ENCODE data around the gene WDR81. TPM values are rescaled to one million over a fixed set of nuclear protein-coding genes. Genes with fewer than 3 reads are reported as not detected.

WDR81 gene
- total and polyA plus RNA-seq, 11 donors = 7.2 to 29.0 (median 9.3) TPM

GRCh38 chr17:1750628-1751027 lies 26.1 kb downstream of the WDR81 start:
- Histone ChIP-seq H3K9me3 (no peaks in the 10 kb centered on the region), H3K36me3 (no peaks in the 10 kb centered on the region), H3K27ac (no peak overlapping the region), H3K4me1 (peaks cover 0 to 22% (median 0%) of the 10 kb centered on the region in 12 donors), H3K27me3 (no peaks in the 10 kb centered on the region), H3K4me3 (no peak overlapping the region)
- ATAC-seq (no peak), DNase-seq (no peak)
- intact Hi-C loops (cut with DNase I) = no loop called here
- WGBS, 4 donors = 78 to 85% (median 79%) methylated on average over 9 of the region's 9 CpGs
- TF ChIP-seq POLR2A (IDR thresholded peaks at IDR 0.05) (no peak), CTCF (IDR thresholded peaks at IDR 0.05) (no peak)

DNA sequence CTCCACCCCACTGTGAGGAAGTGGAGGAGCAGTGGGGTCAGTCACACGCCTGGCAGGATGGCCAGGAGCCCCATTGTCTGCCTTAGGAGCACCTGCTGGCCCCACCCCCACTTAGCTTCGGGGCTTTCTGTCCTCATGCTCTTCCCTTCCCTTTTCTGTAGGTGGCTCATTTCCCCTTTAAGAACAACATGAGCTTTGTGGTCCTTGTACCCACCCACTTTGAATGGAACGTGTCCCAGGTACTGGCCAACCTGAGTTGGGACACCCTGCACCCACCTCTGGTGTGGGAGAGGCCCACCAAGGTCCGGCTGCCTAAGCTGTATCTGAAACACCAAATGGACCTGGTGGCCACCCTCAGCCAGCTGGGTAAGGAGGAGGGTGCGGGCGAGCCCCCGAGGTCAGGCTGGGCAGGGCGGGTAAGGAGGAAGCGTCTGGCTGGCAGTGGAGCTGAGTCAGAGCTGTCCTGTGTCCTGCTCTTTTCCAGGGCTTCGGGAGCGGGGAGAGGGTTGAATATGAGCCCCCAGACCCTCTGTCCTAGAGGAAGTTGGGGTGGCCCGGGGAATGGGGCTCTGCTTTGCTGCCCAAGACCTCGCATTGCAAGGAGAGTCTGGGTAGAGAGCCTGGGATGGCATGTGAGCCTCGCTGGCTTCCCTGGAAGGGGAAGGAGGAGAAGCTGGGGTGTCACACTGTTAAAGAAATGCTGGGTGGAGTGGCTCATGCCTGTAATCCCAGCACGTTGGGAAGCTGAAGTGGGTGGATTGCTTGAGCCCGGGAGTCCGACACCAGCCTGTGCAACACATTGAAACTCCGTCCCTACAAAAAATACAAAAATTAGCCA lies 28.1 kb downstream of the WDR81 start:
- no peak for TF ChIP-seq CTCF (IDR thresholded peaks at IDR 0.05)
- H3K27me3 ChIP-seq = no peaks in the 10 kb centered on the region
- no peaks in the 10 kb centered on the region for H3K9me3 ChIP-seq
- peak overlapping the region in 4 of 12 donors; percentile 5 to 87 (median 19) for H3K27ac ChIP-seq
- WGBS, 4 donors = 52 to 78% (median 68%) methylated on average over 11 to 18 of the region's 18 CpGs
- H3K4me3 ChIP-seq = peak overlapping the region in 1 of 12 donors; percentile 36
- peak; percentile 53 to 78 (median 64) for ATAC-seq
- intact Hi-C loops (cut with DNase I) = no loop called here
- no peaks in the 10 kb centered on the region for H3K36me3 ChIP-seq
- DNase-seq = peak in 1 of 5 donors; percentile 72
- peaks cover 0 to 22% (median 0%) of the 10 kb centered on the region in 12 donors for H3K4me1 ChIP-seq

DNA sequence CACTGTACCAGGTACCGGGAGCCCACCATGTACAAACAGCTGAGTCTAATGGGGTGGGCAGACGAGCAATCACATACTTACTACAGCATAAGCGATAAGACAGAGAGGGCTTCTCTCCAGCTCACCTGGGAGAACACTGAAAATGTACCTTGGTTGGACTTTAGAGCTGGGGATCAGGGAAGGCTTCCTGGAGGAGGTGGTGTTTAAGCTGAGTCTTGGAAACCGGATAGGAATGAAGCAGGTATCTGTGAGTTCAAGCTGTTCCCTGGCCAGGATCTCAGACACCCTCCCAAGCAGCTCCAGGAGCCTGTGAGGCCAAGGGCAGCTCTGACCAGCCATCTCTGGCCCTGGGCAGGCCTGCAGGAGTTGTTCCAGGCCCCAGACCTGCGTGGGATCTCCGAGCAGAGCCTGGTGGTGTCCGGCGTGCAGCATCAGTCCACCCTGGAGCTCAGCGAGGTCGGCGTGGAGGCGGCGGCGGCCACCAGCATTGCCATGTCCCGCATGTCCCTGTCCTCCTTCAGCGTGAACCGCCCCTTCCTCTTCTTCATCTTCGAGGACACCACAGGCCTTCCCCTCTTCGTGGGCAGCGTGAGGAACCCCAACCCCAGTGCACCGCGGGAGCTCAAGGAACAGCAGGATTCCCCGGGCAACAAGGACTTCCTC lies 29.4 kb downstream of the WDR81 start:
- Histone ChIP-seq H3K36me3 (no peaks in the 10 kb centered on the region), H3K27ac (no peak overlapping the region), H3K27me3 (no peaks in the 10 kb centered on the region), H3K9me3 (no peaks in the 10 kb centered on the region), H3K4me3 (no peak overlapping the region), H3K4me1 (peaks cover 0 to 22% (median 0%) of the 10 kb centered on the region in 12 donors)
- peak in 1 of 4 donors; percentile 9 for ATAC-seq
- TF ChIP-seq POLR2A (IDR thresholded peaks at IDR 0.05) (no peak), CTCF (IDR thresholded peaks at IDR 0.05) (no peak)
- DNase-seq = peak in 1 of 5 donors; percentile 69
- intact Hi-C loops (cut with DNase I) = no loop called here
- 61 to 85% (median 83%) methylated on average over 11 to 23 of the region's 23 CpGs for WGBS, 4 donors

- intact Hi-C loops (cut with DNase I) = no loop called here
- DNase-seq (no peak), ATAC-seq (no peak)
- WGBS, 4 donors = 55 to 78% (median 68%) methylated on average over 10 to 25 of the region's 25 CpGs
- Histone ChIP-seq H3K27ac (no peak overlapping the region), H3K4me3 (no peak overlapping the region), H3K4me1 (peaks cover 0 to 28% (median 0%) of the 10 kb centered on the region in 12 donors), H3K9me3 (no peaks in the 10 kb centered on the region), H3K36me3 (no peaks in the 10 kb centered on the region), H3K27me3 (no peaks in the 10 kb centered on the region)
- TF ChIP-seq CTCF (IDR thresholded peaks at IDR 0.05) (no peak), POLR2A (IDR thresholded peaks at IDR 0.05) (no peak)
Measured at GRCh38 chr17:1754430-1755112, 30.1 kb downstream of the WDR81 start.

All from heart left ventricle (tissue), 16 donors.